GM21529 (cell line): Measurements from ENCODE around the gene NEK7.

ENCODE experiments used
- ATAC-seq: cut with Tn5 transposase; IDR thresholded peaks from one replicate; pipeline ENCODE4 v1.9.1; 2021; ENCODE audit not compliant: unreplicated experiment

Gene NEK7

DNA sequence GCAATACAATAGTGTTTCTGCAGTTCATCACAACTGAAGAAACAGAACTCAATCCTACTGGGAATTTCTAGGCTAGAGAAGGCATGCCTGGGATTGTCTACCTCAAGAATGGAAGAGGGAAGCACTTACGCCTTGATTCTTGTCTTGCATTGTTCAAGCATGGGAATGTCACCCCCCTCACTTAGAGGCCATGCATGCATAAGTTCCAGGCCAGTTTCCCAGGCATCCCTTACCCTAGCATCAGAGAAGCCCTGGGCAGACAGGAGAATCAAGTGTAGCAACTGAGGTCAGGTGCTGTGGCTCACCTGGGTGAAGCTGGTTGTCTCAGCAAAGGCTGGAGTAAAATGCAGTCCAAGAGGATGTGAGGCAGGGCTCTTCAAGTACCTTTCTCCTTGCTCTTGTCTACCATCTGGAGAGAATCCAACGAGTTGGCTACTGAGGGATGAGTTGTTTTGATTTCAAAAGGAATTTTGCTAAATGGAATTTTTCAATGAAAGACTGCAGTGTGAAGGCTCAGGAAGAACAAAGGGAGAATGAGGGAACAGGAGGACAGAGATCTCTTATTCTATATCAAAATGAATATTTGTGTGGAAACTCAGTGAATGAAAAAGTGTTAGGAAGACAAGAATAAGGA lies 174.3 kb downstream of the NEK7 start:
- ATAC-seq = no peak

DNA sequence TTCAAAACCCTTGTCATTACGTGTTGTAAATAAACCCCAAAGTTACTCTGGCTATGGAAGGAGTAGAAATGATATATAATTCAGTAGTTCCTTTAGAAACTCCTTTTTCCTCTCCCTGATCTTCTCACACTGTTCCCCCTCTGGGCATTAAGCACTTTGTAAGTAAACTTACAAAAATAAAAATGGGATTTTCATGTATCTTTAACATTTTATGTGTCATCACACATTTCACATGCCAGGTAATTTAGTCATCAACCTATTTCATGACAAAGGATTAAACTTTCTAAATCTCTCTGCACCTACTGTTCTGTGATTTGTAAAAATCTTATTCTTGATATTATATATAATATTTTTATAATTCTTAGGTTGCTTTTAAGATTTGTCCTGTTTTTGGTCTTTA lies 176.9 kb downstream of the NEK7 start:
- no peak for ATAC-seq

- ATAC-seq = no peak
Measured at GRCh38 chr1:198335663-198336062, 178.9 kb downstream of the NEK7 start.

- no peak for ATAC-seq
Measured at GRCh38 chr1:198337886-198338285, 181.1 kb downstream of the NEK7 start.

DNA sequence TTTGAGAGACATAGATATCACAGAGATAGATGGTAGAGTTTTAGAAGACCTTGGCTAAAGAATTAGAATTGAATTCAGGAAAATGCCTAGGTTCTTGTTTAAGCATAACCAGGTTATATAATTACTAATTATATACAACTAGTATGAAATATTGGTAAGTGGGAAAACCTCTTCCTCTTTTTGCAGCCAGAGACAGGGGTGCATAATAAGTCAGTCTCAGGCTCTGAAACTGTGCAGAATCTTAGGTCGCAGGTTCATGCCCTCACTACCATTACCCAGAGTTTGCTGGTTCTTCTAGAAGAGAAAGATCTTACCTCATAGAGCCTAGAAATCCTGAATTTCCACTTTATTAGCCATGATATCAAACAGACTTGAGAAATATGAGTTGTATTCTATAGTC lies 183.3 kb downstream of the NEK7 start:
- no peak for ATAC-seq

DNA sequence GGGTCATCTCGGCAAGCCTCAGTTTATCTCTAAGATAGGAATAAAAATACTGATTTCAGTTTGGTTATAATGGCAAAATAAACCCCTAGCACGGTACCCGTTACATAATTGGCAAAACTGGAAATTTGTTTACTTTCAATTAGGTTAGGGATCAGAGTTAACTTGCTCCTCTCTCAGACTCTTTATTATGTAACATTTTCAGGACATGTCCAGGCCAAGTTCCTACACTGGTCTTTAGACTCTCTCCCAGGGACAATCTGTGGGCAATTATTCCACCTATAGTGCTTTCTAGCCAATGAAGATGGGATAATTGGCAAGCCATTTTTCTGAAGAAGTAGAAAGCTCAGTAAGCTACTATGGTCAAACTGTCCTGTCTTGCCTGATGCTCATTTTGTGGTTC lies 189.4 kb downstream of the NEK7 start:
- no peak for ATAC-seq

GRCh38 chr1:198350456-198350855 lies 193.7 kb downstream of the NEK7 start:
- ATAC-seq = no peak

DNA sequence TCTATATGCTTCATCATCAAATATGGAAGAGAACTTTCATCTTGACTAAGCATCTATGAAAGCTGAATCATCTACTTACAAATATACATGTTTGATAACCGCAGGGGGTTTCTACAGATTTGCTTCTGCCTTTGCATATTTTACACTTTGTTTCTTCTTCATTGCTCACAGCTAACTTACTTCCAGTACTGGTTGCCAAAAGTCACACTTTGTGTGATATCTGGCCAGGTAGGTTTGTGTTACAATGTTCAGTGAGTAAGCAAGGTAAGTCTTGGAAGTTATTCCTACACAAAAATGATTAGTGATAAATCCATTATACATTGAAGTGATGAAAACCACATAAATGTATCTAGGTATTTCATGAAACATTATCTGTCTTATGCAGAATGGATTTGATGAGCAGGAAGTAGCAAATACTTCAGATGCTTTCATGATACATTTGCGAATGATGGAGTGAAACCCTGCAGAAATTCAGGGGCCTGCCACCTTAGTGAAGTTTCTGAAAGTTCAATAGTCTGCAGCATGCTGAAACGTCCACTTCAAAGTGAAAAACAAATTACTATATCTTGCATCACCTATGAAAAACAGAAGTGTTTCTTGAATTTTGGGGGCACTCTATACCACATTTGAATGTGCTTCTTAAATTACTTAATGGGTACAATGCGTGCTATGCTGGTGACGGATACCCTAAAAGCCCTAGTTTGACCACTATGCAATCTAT lies 196.3 kb downstream of the NEK7 start:
- peak; percentile 89 for ATAC-seq

DNA sequence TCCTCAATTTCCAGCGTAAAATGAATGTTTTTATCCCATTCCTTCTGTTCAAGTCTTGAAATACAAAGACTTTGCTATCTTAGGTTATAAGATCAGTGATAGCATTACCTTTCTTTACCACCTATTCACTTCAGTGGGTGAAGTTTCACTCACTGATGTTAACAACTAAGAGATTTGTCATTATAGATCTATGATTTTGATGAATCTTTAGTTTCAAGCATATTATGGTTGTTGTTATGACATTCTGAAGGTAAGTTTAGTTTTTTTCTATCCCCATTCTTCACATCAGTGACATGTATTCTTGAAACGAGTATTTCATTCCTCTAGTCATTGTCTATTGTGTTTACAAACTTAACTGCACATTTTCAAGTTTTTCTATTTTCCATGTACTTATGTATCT lies 201.1 kb downstream of the NEK7 start:
- ATAC-seq = no peak

DNA sequence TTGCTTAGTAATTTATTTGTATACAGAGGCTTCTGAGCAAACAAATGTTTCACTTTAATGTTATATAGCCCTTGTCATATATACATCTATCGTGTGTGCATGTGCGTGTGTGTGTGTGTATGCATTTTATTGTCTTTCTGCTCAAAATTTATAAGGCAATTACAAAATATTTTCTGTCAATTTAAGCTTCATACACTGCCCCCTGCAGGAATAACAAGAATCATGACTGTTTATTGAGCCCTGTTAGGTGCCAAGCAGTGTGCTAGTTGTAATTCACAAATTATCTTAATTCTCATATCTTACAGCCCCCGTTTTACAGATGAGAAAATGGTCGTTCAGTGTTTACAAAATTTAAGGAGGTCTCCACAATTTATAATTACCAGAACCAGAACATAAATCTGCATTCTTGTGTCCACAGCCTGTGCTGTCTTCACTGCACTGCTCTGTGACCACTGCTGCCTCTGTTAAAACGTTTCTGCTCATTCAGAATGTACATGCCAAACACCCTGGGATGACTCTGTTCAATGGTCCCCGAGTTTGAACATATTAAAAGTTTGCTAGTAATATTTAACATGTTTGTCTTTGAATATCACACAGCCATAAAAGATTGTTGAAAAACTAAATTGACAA lies 202.3 kb downstream of the NEK7 start:
- ATAC-seq = no peak

GRCh38 chr1:198360208-198360729 lies 203.5 kb downstream of the NEK7 start:
- no peak for ATAC-seq

GRCh38 chr1:198361237-198361767 lies 204.5 kb downstream of the NEK7 start:
- ATAC-seq = no peak

DNA sequence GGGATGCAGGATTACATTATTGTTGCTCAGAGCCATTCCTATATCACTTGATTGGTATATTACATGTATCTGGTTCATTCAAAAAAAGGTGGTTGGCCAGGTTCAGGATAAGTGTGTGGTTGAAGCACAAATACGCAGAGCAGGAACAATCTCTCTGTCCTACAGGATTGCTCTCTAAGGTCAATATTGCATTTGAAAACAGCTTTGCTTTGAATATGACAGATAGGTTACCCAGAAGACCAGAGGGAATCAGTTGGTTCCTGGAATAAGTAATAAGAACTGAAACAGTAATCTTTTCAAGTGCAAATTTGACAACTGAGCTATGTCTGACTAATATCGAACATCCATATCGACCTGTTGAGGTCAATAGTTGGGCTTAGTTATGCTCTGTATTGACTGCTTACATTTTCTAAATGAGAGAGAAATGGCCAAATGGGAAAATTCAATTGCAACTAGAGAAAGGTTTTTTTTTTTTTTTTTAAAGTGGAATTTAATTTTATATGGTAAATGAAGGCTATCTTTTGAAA lies 206.9 kb downstream of the NEK7 start:
- ATAC-seq = peak; percentile 77

- no peak for ATAC-seq
Measured at GRCh38 chr1:198364471-198364870, 207.7 kb downstream of the NEK7 start.

- ATAC-seq = no peak
Measured at GRCh38 chr1:198367296-198367695, 210.5 kb downstream of the NEK7 start.

DNA sequence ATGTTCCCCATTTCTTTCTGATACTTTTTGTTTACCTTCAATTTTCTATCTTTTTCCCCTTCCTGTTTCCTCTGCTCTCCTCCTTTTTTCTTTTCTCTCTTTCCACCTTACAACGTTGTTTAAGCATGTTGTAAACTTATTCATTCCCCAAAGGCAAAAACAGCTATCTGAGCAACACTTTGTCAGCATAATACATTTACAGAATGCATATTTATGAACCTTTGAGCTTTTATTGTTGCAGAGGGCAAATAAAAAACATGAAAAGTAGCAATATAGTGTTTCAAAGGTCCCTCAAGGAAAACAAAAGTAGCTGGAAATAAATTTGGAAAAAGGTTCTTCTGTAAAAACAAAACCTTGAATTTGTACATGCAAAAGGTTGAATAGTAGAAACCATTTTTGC lies 214.2 kb downstream of the NEK7 start:
- no peak for ATAC-seq
